Measurements from ENCODE around the gene RASAL2. TPM values are rescaled to one million over a fixed set of nuclear protein-coding genes. Genes with fewer than 3 reads are reported as not detected.

RASAL2 gene
- total and polyA plus RNA-seq, 2 of the 4 experiments (the other 2 are of a cell fraction), result 13.1 to 20.6 TPM

- Histone ChIP-seq H2AK5ac (ENCODE audit: low read depth, low read length) (no peak overlapping the region), H3K18ac (ENCODE audit: low read depth, low read length) (no peak overlapping the region), H2BK15ac (ENCODE audit: low read depth, low read length) (no peak overlapping the region), H3K14ac (replicated peaks; ENCODE audit: low read depth, low read length) (no peak overlapping the region), H3K4me1 (ENCODE audit: control insufficient read depth, insufficient read depth, low read length) (peaks cover 5% of the 10 kb centered on the region), H4K8ac (ENCODE audit: low read depth in 2 of 2, low read length in 2 of 2) (no peak overlapping the region; a peak in 1 of 4 replicates), H2BK20ac (ENCODE audit: low read depth, low read length) (no peak overlapping the region), H4K5ac (ENCODE audit: low read depth, low read length) (no peak overlapping the region), H3K27me3 (ENCODE audit: control insufficient read depth, insufficient read depth, low read length) (no peaks in the 10 kb centered on the region), H3K4me3 (ENCODE audit: insufficient read depth, low read depth, low read length) (no peak overlapping the region), H3K27ac (ENCODE audit: insufficient read depth, low read length) (no peak overlapping the region), H4K20me1 (ENCODE audit: insufficient read depth, low read length) (peaks cover 6% of the 10 kb centered on the region; the same call in 1 of the 2 replicates), H3K9ac (ENCODE audit: low read depth, low read length) (no peak overlapping the region), H3K4ac (ENCODE audit: low read depth, low read length) (no peak overlapping the region), H3K56ac (ENCODE audit: extremely low read depth, insufficient read depth, low read length) (no peak overlapping the region), H2AFZ (replicated peaks; ENCODE audit: low read length, poor library complexity) (no peak overlapping the region), H3K9me1 (ENCODE audit: insufficient read depth, low read length) (no peaks in the 10 kb centered on the region), H3K36me3 (ENCODE audit: control insufficient read depth, insufficient read depth, low read length) (no peaks in the 10 kb centered on the region), H2AK9ac (replicated peaks; ENCODE audit: low read depth, low read length, poor library complexity) (no peak overlapping the region), H2BK5ac (ENCODE audit: low read depth, low read length, poor library complexity, severe bottlenecking) (no peak overlapping the region), H3K79me1 (ENCODE audit: low read depth in 1 of 2, low read length in 2 of 2) (peaks cover 20 to 33% of the 10 kb centered on the region in 2 experiments), H3K4me2 (ENCODE audit: low read depth, low read length) (no peak overlapping the region), H4K91ac (ENCODE audit: insufficient read depth, low read depth, low read length) (no peak overlapping the region), H3K23ac (ENCODE audit: low read depth, low read length) (no peak overlapping the region), H2BK120ac (ENCODE audit: low read depth, low read length) (no peak overlapping the region), H3K9me3 (ENCODE audit: control insufficient read depth, insufficient read depth, low read length) (no peaks in the 10 kb centered on the region)
- WGBS, 2 experiments (ENCODE audit: extremely low coverage in 2 of 2, insufficient read length in 1 of 2), result no CpG with 5 or more reads among the region's 1 CpG
- POLR2A ChIA-PET (ENCODE audit: unreplicated experiment), result no interaction called here
- ATAC-seq (ENCODE audit: low read depth) (no peak), DNase-seq (no peak)
- CTCF ChIA-PET, result interaction anchor here (1.8 kb wide), 1 partner anchor 13 kb away, joined by 7 read pairs; the partner anchor contains the start of gene RASAL2
- in situ Hi-C loops (cut with MboI; ENCODE audit: low sequenced_read_pairs), result loop anchor here (10.0 kb wide), 1 partner anchor 167 kb away; no protein-coding TSS in a partner anchor
- intact Hi-C loops (cut with micrococcal nuclease), result no loop called here
- dilution Hi-C loops (cut with HindIII; ENCODE audit: low sequenced_read_pairs, unreplicated experiment), result no loop called here
- BruUV-seq (replicated peaks), result no TSS peak
- TF ChIP-seq RCOR1 (IDR thresholded peaks at IDR 0.05; ENCODE audit: insufficient replicate concordance, low read length) (no peak), MAZ (IDR thresholded peaks at IDR 0.05; ENCODE audit: borderline replicate concordance, low read depth, low read length) (no peak), NFE2L2 (IDR thresholded peaks at IDR 0.05; ENCODE audit: low read depth, low read length) (no peak), BHLHE40 (IDR thresholded peaks at IDR 0.05; ENCODE audit: low read depth, low read length) (no peak), CHD1 (IDR thresholded peaks at IDR 0.05; ENCODE audit: low read depth, low read length) (no peak), CEBPB (IDR thresholded peaks at IDR 0.05; ENCODE audit: low read depth, low read length) (no peak), RFX5 (IDR thresholded peaks at IDR 0.05; ENCODE audit: low read depth, low read length) (no peak), MAFK (IDR thresholded peaks at IDR 0.05; ENCODE audit: low read depth, low read length) (no peak), ELK1 (IDR thresholded peaks at IDR 0.05; ENCODE audit: borderline replicate concordance, low read depth, low read length) (no peak), MXI1 (IDR thresholded peaks at IDR 0.05; ENCODE audit: borderline replicate concordance, low read depth, low read length) (no peak), POLR2A (IDR thresholded peaks at IDR 0.05; ENCODE audit: low read depth, low read length) (no peak), RAD21 (IDR thresholded peaks at IDR 0.05; ENCODE audit: low read length) (no peak), FOS (IDR thresholded peaks at IDR 0.05; ENCODE audit: low read depth, low read length) (no peak), SMC3 (IDR thresholded peaks at IDR 0.05; ENCODE audit: low read depth, low read length) (no peak)
- TF ChIP-seq, protein P1, sequence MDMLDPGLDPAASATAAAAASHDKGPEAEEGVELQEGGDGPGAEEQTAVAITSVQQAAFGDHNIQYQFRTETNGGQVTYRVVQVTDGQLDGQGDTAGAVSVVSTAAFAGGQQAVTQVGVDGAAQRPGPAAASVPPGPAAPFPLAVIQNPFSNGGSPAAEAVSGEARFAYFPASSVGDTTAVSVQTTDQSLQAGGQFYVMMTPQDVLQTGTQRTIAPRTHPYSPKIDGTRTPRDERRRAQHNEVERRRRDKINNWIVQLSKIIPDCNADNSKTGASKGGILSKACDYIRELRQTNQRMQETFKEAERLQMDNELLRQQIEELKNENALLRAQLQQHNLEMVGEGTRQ (IDR thresholded peaks at IDR 0.05; ENCODE audit: low read depth, low read length), result no peak
- TF ChIP-seq, protein P2, sequence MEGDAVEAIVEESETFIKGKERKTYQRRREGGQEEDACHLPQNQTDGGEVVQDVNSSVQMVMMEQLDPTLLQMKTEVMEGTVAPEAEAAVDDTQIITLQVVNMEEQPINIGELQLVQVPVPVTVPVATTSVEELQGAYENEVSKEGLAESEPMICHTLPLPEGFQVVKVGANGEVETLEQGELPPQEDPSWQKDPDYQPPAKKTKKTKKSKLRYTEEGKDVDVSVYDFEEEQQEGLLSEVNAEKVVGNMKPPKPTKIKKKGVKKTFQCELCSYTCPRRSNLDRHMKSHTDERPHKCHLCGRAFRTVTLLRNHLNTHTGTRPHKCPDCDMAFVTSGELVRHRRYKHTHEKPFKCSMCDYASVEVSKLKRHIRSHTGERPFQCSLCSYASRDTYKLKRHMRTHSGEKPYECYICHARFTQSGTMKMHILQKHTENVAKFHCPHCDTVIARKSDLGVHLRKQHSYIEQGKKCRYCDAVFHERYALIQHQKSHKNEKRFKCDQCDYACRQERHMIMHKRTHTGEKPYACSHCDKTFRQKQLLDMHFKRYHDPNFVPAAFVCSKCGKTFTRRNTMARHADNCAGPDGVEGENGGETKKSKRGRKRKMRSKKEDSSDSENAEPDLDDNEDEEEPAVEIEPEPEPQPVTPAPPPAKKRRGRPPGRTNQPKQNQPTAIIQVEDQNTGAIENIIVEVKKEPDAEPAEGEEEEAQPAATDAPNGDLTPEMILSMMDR (conservative IDR thresholded peaks at IDR 0.05; ENCODE audit: low read depth, low read length), result no peak
These were observed 13.9 kb downstream of the RASAL2 start for GRCh38 chr1:178107823-178108222.
